Stimulated activated CD8-positive, alpha-beta memory T cell treated with anti-CD3 and anti-CD28 coated beads, Interleukin-4, amount 100 ng/mL, for 4 hours (primary cell): ENCODE data around the gene OR7G1.
"Not testable (repeated sequence)": the region's sequence is repeated elsewhere in the genome, so short reads cannot be mapped to it uniquely, and the experiment has no call there.

Source experiments
- DNase-seq, 2 donors: peaks; one replicate each; pipeline ENCODE4 v3.0.0-alpha.2; 2020; ENCODE audit warnings: low read depth in 2 of 2, low spot score in 1 of 2

The OR7G1 gene

GRCh38 chr19:9078651-9079050, 36.9 kb downstream of the OR7G1 start:
- DNase-seq: no peak

- DNase-seq: no peak
These were observed 38.7 kb downstream of the OR7G1 start for GRCh38 chr19:9076901-9077300.

DNA sequence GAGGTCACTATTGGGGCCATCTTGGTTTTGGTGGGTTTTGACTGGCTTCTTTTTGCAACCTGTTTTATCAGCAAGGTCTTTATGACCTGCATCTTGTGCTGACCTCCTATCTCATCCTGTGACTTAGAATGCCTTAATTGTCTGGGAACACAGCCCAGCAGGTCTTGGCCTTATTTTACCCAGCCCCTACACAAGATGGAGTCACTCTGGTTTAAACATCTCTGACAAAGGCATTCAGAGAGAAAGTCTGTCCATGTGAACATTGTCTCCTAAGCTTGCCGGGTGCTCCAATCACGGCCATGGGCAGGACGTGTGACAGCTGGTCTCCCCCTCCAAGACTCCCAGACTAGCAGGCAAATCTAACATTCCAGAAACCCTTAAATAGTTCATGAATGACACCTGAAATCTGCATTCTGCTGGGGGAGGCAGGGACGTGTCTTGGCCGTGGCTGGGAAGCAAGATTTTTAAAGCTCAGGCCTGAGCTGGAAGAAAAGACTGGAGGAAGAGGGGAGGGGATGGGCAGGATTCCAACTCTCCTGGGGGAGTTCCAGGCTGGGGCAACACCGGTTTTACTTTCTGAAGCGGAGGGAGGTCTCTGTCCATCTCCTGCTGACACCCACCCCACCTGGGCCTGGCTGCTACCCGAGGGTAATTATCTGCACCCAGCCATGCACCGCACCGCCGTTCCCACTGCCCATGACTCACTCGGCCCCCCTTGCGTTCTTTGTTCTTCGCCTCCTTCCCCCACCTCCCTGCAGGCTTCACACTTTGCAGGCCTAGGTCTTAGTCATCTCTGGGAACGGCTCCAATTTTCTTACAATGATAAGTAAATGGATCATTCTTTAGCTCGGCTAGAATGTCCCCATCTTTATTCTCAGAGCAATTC, 40.3 kb downstream of the OR7G1 start:
- DNase-seq: no peak

- DNase-seq: no peak
These were observed 41.8 kb downstream of the OR7G1 start for GRCh38 chr19:9073806-9074205.

DNA sequence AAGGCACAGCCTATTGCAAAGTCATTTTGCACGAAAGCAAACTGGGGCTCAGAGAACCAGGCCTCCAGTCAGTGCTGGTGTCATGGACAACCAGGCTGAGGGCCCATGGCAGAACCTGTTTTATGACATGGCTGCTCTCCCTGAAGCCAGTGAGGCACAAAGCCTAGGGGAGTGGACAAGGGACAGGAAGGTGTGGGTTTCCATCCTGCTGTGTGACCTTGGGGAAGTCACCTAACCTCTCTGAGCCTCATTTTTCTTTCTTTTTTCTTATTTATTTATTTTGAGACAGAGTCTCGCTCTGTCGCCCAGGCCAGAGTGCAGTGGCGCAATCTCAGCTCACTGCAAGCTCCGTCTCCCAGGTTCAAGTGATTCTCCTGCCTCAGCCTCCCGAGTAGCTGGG, 43.8 kb downstream of the OR7G1 start:
- not testable (repeated sequence) for DNase-seq

- DNase-seq: no peak
These were observed 45.5 kb downstream of the OR7G1 start for GRCh38 chr19:9070066-9070465.

- DNase-seq: no peak
These were observed 50.0 kb downstream of the OR7G1 start for GRCh38 chr19:9065457-9066014.
